ENCODE results near the gene CEP192. TPM values are rescaled to one million over a fixed set of nuclear protein-coding genes. Genes with fewer than 3 reads are reported as not detected.

The CEP192 gene
- total and polyA plus RNA-seq, 12 donors, result 4.9 to 35.6 (median 30.4) TPM

GRCh38 chr18:13004396-13004795 is 13.2 kb downstream of the CEP192 start:
- Histone ChIP-seq H3K4me1 (peaks cover 0 to 9% (median 4%) of the 10 kb centered on the region in 9 donors), H3K27ac (no peak overlapping the region), H3K9me3 (no peaks in the 10 kb centered on the region), H3K4me3 (no peak overlapping the region), H3K36me3 (peaks cover 0 to 75% (median 24%) of the 10 kb centered on the region in 9 donors), H3K27me3 (no peaks in the 10 kb centered on the region)
- 87 to 90% methylated on average over 8 of the region's 8 CpGs for WGBS, 2 donors
- intact Hi-C loops (cut with DNase I), result loop anchor here in 3 of 10 donors (5.0 to 10.0 kb wide), 2 partner anchors 100 to 158 kb away; no protein-coding TSS in a partner anchor
- ATAC-seq (no peak), DNase-seq (no peak)
- TF ChIP-seq CTCF (IDR thresholded peaks at IDR 0.05), result no peak

- no peak for ATAC-seq
- Histone ChIP-seq H3K9me3 (no peaks in the 10 kb centered on the region), H3K4me3 (no peak overlapping the region), H3K27ac (no peak overlapping the region), H3K27me3 (no peaks in the 10 kb centered on the region), H3K36me3 (peaks cover 0 to 75% (median 24%) of the 10 kb centered on the region in 9 donors), H3K4me1 (peaks cover 0 to 9% (median 4%) of the 10 kb centered on the region in 9 donors)
- WGBS, 2 donors, result 96 to 100% methylated on average over 1 of the region's 1 CpG
- intact Hi-C loops (cut with DNase I), result loop anchor here in 3 of 10 donors (5.0 to 10.0 kb wide), 3 partner anchors 100 to 157 kb away; no protein-coding TSS in a partner anchor
- DNase-seq, result no peak
- no peak for TF ChIP-seq CTCF (IDR thresholded peaks at IDR 0.05)
These were observed 14.1 kb downstream of the CEP192 start for GRCh38 chr18:13005289-13005688.

GRCh38 chr18:13006531-13007247 is 15.5 kb downstream of the CEP192 start:
- Histone ChIP-seq H3K27ac (no peak overlapping the region), H3K4me1 (peaks cover 0 to 9% (median 4%) of the 10 kb centered on the region in 9 donors), H3K9me3 (no peaks in the 10 kb centered on the region), H3K36me3 (peaks cover 0 to 75% (median 14%) of the 10 kb centered on the region in 9 donors), H3K4me3 (no peak overlapping the region), H3K27me3 (no peaks in the 10 kb centered on the region)
- WGBS, 2 donors, result 73 to 76% methylated on average over 12 of the region's 12 CpGs
- no peak for DNase-seq
- peak in 3 of 8 donors; percentile 23 to 32 (median 23) for ATAC-seq
- intact Hi-C loops (cut with DNase I), result loop anchor here in 3 of 10 donors (5.0 to 10.0 kb wide), 3 partner anchors 98 to 156 kb away; no protein-coding TSS in a partner anchor
- no peak for TF ChIP-seq CTCF (IDR thresholded peaks at IDR 0.05)

- no peak for DNase-seq
- Histone ChIP-seq H3K4me1 (peaks cover 0 to 9% (median 4%) of the 10 kb centered on the region in 9 donors), H3K4me3 (no peak overlapping the region), H3K27me3 (no peaks in the 10 kb centered on the region), H3K27ac (no peak overlapping the region), H3K9me3 (no peaks in the 10 kb centered on the region), H3K36me3 (peaks cover 0 to 75% (median 14%) of the 10 kb centered on the region in 9 donors)
- WGBS, 2 donors, result 45 to 71% methylated on average over 2 of the region's 2 CpGs
- intact Hi-C loops (cut with DNase I), result loop anchor here in 3 of 10 donors (5.0 to 10.0 kb wide), 3 partner anchors 98 to 155 kb away; no protein-coding TSS in a partner anchor
- TF ChIP-seq CTCF (IDR thresholded peaks at IDR 0.05), result no peak
- no peak for ATAC-seq
These were observed 16.0 kb downstream of the CEP192 start for GRCh38 chr18:13007248-13007560.

All from heart right ventricle (tissue), 16 donors.